Activated naive CD4-positive, alpha-beta T cell (primary cell): Measurements from ENCODE around the gene HNRNPA0.
A peak's percentile ranks its signal among the peaks of the same experiment; 100 is the strongest.

Experiments
- DNase-seq, 4 experiments: peaks; one replicate each; lab custom pipeline; 2025; lab: John Stamatoyannopoulos, UW

Gene HNRNPA0

DNA sequence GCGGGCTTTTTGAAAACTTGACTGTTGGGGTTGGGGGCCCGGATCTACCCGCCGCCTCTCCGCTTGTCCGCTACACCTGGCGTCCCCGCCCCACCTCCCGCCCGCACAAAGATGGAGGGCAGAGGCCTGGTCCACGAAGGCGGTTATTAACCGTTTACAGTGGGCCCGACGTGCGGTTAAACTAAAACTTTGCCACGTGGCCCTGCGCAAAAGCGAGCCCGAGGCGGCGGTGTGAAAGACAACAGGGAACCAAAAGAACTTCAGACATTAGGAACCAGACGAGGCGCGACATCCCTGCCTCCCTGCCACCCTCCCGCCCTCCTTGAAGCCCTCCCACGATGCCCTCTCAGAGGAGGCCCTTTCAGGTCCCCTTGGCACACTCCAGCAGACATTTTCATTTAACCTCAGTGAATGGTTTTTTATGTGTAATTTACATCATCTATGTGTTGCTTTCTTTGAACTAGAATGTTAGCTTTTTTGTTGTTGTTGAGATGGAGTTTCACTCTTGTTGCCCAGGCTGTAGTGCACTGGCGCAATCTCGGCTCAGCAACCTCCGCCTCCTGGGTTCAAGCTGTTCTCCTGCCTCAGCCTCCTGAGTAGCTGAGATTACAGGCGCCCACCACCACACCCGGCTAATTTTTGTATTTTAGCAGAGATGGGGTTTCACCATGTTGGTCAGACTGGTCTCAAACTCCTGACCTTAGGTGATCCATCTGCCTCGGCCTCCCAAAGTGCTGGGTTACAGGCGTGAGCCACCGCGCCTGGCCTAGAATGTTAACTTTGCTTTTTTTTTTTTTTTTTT is 999 bp upstream of the HNRNPA0 start:
- no peak for DNase-seq

- DNase-seq, result peak in 3 of 4 experiments; percentile 51 to 70 (median 62)
Observed at GRCh38 chr5:137753691-137754187, 424 bp downstream of the HNRNPA0 start.

DNA sequence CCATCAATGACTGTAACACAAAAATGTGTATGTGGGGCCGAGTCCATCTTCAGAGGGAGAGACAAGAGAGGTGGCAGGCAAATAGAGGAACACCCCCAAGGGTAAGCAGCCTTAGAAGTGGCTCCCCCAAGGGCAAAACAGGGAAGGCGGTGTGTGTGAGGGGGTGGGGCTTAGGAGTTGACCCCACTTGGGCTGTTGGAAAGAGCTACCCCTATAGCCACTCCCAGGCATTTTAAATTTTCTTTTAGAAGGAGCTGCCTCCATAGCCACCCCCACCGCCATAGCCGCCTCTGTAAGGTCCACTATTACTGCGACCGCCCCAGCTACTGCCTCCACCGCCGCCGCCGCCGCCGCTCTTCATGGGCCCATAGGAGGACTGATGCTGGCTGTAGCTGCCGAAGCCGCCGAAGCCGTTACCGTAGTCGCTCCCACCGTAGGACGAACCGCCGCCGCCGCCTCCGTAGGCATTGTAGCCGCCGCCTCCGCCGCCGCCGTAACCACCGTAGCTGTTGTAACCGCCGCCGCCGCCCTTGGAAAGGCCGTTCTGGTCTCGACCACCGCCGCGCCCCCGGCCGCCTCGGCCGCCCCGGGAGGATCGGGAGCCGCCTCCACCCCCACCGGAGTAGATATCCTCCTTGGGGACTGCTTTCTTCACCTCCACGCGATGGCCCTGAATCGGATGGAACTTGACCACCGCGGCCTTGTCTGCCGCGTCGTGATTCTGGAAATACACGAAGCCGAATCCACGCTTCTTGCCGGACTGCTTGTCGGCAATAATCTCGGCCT is 1.1 kb downstream of the HNRNPA0 start:
- DNase-seq, result peak in 2 of 4 experiments; percentile 15 to 18

DNA sequence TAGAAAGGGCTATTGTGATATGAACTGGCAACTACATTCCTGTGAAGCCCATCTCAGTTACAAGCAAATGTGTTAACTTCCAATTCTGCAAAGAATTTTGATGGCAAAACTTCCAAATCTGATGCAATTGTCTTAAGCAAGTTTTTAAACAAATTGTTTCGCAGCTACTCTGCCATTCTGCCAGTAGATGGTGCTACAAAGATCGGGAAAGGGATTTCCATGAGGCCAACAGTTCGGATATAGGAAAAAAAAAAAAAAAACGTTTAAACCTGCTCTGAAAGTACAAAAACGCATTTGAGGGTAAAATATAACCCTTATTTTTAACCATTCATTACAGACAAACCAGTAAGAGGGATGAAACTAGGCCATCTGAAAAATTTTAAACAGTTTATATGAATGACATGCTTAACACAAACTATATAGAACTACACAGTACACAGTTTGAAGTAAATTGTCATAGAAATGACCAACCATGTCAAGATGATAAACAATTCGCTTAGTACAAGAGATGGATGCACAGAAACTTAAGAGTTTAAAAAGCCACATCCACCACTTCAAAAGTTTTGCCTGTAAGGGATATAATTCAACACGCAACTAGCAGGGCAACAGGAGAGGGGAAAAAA is 2.2 kb downstream of the HNRNPA0 start:
- no peak for DNase-seq

DNA sequence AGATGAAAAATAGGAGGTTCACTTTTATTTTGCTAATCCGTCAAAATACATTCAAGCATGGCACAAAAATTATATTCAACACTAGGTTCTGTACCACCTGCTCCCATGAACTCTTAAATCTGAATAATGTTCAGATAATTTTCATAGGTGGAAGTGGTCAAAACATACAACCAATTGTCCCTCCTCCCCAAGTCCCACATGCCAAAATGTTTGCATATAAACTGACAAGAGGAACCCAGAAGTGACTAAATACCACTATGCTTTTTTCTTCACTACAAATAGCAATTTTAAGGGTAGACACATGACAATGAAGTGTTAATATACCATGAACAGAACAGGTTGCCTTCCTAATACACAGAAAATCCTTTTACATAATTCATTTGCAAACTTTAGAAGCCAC is 3.7 kb downstream of the HNRNPA0 start:
- no peak for DNase-seq

DNA sequence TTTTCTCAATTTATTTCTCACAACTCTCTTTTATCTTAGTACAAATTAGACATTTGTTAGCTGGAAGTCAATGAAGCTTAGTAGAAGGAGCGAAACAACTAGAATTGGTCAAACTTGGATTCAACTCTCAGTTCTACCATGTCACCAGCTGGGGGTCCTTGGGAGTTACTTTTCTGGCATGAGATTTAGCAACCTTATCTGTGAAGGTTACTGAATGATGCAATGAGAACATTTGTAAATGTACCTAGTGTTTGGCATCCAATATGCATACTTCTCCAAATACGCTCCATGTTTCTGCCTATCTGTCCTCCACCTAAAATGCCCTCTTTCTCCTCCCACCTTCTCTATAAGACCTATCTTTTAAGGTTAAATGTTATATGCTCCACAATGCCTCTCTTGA is 6.3 kb downstream of the HNRNPA0 start:
- no peak for DNase-seq

GRCh38 chr5:137743031-137743640 is 11.0 kb downstream of the HNRNPA0 start:
- DNase-seq, result peak in 2 of 4 experiments; percentile 18 to 22

GRCh38 chr5:137741718-137742117 is 12.4 kb downstream of the HNRNPA0 start:
- no peak for DNase-seq

- no peak for DNase-seq
Observed at GRCh38 chr5:137739737-137740136, 14.4 kb downstream of the HNRNPA0 start.

- DNase-seq, result no peak
Observed at GRCh38 chr5:137738947-137739346, 15.2 kb downstream of the HNRNPA0 start.

DNA sequence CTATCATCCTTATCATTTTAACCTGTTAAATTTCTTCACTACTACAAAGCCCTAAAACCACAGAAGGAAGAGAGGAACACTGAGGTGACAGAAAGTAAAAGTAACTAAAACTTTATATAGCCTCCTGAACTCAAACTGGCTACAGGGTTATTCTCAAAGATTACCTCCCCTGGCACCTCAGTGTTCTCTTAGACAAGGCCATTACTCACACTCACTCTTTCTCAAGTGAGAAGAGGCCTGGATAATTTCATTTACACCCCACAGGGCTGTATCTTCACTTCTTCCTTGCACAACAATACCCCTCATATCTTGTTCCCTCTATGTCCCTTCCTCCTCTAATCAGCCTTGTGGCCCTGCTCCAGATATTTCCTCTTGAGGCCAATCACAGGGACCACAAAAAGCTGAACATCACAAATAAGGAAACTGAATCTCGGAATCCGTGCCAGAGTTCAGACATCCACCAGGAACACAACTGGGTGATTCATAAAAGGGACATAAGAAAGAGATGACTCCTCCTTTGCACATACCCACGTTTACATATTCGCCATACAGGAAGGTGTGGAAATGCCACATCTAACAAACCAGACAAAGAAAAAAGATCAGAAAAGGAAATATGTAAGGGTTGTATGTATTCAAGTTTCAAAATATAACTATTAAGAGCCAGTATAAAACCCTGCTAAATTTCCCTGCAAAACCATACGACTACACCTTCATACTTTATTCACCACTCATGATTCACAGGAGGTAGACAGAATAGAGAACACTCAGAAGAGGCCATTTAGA is 16.6 kb downstream of the HNRNPA0 start:
- no peak for DNase-seq

DNA sequence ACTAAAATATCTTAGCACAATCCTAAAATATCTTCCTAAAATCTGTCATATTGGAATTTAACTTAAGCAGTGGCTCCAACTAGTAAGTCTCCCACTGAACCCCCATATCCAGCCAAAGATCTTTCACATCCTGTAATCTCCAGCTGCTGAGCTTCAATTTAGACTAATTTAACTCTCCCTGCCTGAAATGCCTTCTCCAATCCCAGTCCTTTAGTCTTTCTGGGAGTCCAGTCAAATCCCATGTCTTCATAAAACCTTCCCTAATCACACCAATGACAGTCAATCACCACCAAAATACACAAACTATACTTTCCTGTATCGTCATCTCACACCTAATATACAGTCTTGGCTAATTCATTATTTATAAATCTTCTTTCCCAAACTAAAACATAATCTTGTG is 17.7 kb downstream of the HNRNPA0 start:
- no peak for DNase-seq

DNA sequence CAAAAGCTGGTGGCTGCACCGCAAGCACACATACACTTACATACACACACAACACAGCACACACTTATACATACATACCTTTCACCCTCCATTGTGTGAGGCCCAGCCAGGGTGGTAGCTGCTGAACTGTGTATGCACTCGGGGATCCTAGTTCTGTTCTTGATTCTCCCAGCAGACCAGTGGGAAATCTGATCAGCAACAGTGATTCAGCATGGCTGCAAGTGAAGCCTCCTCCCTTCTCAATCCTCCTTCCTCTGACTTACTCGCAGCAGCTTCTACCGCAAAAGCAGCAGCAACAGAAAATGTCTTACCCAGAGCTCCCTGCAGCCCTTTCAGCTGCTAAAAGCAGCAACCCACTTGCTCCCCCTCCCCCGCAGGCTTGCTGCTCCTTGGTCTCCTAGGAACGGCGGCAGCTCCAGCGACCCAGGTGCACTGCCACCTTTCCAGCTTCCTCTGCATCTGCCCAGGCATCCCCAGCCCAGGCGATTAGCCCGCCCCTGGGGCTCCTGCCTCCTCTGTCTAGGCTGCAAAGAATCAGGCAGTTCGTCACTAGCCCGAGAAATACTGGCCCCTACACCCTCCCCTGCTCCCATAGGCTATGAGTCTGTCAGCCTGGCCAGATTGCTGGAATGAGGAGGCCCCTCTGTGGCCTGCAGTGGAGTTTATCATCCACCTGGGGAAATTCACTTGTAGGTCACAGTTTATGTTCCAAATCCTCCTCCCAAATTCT is 18.4 kb downstream of the HNRNPA0 start, which contains the start of gene KLHL3:
Gene KLHL3 (minus strand): TSS at position 535 of the 730 bp plus-strand sequence. CDS start 443 bp downstream, at position 92.
- peak in 2 of 4 experiments; percentile 6 to 22 for DNase-seq

GRCh38 chr5:137734962-137735554 is 19.1 kb downstream of the HNRNPA0 start:
- DNase-seq, result peak in 1 of 4 experiments; percentile 18

GRCh38 chr5:137734331-137734730 is 19.8 kb downstream of the HNRNPA0 start:
- no peak for DNase-seq

DNA sequence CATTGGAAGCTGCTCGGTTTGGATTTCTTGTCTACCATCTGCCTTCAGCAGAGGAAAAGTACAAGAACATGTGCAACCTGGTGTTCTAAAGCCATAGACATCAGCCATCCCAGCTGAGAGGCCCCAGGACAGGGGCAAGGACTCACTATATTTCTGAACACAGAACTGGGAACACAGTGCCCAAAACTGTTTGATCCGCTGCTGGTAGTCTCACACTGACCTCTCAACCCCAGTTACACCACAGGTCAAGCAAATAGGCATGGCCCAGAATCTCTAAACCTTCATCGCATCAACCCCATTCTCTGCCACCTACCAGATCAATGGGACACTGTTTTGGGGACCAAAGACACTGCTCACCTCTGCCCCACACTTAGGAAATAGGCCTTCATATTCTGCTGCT is 20.2 kb downstream of the HNRNPA0 start:
- no peak for DNase-seq

- DNase-seq, result no peak
Observed at GRCh38 chr5:137733006-137733405, 21.2 kb downstream of the HNRNPA0 start.

DNA sequence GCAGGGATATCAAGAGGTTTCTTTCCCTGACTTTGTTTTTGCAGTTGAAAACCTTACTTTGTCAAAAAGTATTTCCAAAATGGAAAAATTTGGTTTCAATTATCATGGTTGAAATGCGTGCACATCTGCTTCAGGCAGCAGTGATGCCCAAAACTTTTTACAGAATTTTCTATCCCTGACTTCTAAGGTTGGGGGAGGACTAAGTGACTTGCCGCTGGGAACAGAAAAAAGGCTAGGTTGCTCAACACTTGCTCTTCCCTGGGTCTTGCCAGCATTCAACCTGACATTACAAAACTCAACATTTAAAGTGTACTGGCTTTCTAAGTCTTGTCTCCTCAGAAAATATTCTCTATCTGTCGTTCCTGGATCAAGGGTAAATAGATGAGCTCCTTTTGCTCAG is 23.0 kb downstream of the HNRNPA0 start:
- no peak for DNase-seq

DNA sequence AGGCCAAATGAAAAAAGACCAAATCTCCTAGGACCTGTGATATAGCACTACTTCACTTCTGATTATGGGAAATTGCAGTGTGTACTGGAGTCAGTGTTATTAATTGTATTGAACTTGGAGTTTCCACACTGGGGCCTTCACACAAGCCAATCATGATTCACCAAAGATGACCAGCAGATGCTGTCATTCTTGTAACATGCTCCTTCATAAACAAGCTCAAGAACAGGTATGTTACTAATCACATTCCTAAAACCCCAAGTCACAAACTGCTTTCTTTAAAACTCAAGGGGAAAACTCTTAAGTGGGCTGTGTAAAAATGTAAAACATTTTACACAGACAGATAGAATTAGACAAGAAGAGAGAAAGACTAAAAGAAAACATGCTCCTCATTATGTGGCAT is 23.8 kb downstream of the HNRNPA0 start:
- DNase-seq, result no peak

GRCh38 chr5:137728048-137728447 is 26.1 kb downstream of the HNRNPA0 start:
- DNase-seq, result no peak
